HepG2 (cell line): ENCODE results near the gene NELFB. TPM values are rescaled to one million over a fixed set of nuclear protein-coding genes. Genes with fewer than 3 reads are reported as not detected.

Experiments
- ARHGAP35 ChIP-seq: sonication (generic); formaldehyde crosslinking; IDR thresholded peaks from 2 replicates; pipeline ENCODE4 v1.9.0; 2022; ENCODE audit warnings: mild to moderate bottlenecking, inconsistent platforms, moderate library complexity, missing genetic modification reagents, borderline replicate concordance
- ARNT ChIP-seq: fragments of 450-650 bp; IDR thresholded peaks from 2 replicates; pipeline ENCODE4 v1.6.1; 2017
- ATAD3A ChIP-seq: sonication (generic); formaldehyde crosslinking; IDR thresholded peaks from 2 replicates; pipeline ENCODE4 v1.4.0; 2020; ENCODE audit warnings: missing genetic modification reagents
- BCL3 ChIP-seq: sonication (generic); formaldehyde crosslinking; IDR thresholded peaks from 2 replicates; pipeline ENCODE4 v1.5.1; 2020; ENCODE audit warnings: mild to moderate bottlenecking, missing genetic modification reagents, moderate library complexity
- EED ChIP-seq: sonication (generic); formaldehyde crosslinking; IDR thresholded peaks from 2 replicates; pipeline ENCODE4 v1.5.0; 2020; ENCODE audit warnings: mild to moderate bottlenecking, missing genetic modification reagents
- FOSL1 ChIP-seq: sonication (generic); formaldehyde crosslinking; IDR thresholded peaks from 2 replicates; pipeline ENCODE4 v1.9.0; 2021; ENCODE audit warnings: missing genetic modification reagents, borderline replicate concordance
- KLF9 ChIP-seq: IDR thresholded peaks from 2 replicates; pipeline ENCODE4 v1.6.1; 2016; ENCODE audit warnings: low read depth
- MAX ChIP-seq: IDR thresholded peaks from 2 replicates; pipeline ENCODE4 v1.6.1; 2012; ENCODE audit warnings: inconsistent platforms
- MEIS1 ChIP-seq: sonication (generic); formaldehyde crosslinking; IDR thresholded peaks from 2 replicates; pipeline ENCODE4 v1.9.0; 2021; ENCODE audit warnings: mild to moderate bottlenecking, missing genetic modification reagents, moderate library complexity, borderline replicate concordance
- MIER2 ChIP-seq: IDR thresholded peaks from 2 replicates; pipeline ENCODE4 v1.6.1; 2016; ENCODE audit warnings: missing biosample characterization, missing genetic modification reagents
- MTF2 ChIP-seq: sonication (generic); formaldehyde crosslinking; IDR thresholded peaks from 2 replicates; pipeline ENCODE4 v1.5.0; 2020; ENCODE audit warnings: missing genetic modification reagents, borderline replicate concordance
- NKX3-1 ChIP-seq: sonication (generic); formaldehyde crosslinking; IDR thresholded peaks from 2 replicates; pipeline ENCODE4 v1.5.0; 2020; ENCODE audit warnings: missing genetic modification reagents
- NPAS2 ChIP-seq: sonication (generic); formaldehyde crosslinking; IDR thresholded peaks from 2 replicates; pipeline ENCODE4 v1.8.0; 2022; ENCODE audit warnings: mild to moderate bottlenecking, missing genetic modification reagents, borderline replicate concordance
- PAX8 ChIP-seq: sonication (generic); formaldehyde crosslinking; IDR thresholded peaks from 2 replicates; pipeline ENCODE4 v1.8.0; 2022; ENCODE audit warnings: mild to moderate bottlenecking, missing genetic modification reagents, borderline replicate concordance
- POGZ ChIP-seq: sonication (generic); formaldehyde crosslinking; IDR thresholded peaks from 2 replicates; pipeline ENCODE4 v1.4.0; 2020; ENCODE audit warnings: mild to moderate bottlenecking, missing genetic modification reagents
- SKI ChIP-seq: fragments of 450-650 bp; IDR thresholded peaks from one replicate; pipeline ENCODE4 v1.6.1; 2018; ENCODE audit warnings: mild to moderate bottlenecking; ENCODE audit not compliant: partially characterized antibody
- THAP9 ChIP-seq: sonication (generic); formaldehyde crosslinking; IDR thresholded peaks from 2 replicates; pipeline ENCODE4; 2020; ENCODE audit warnings: missing genetic modification reagents, mild to moderate bottlenecking, borderline replicate concordance
- ZBTB26 ChIP-seq: IDR thresholded peaks from 2 replicates; pipeline ENCODE4 v1.6.1; 2016; ENCODE audit warnings: missing compliant biosample characterization, missing genetic modification reagents, borderline replicate concordance
- ZBTB37 ChIP-seq: sonication (generic); formaldehyde crosslinking; IDR thresholded peaks from 2 replicates; pipeline ENCODE4 v1.4.0; 2020; ENCODE audit warnings: mild to moderate bottlenecking, missing genetic modification reagents
- ZFP90 ChIP-seq: sonication (generic); formaldehyde crosslinking; IDR thresholded peaks from 2 replicates; pipeline ENCODE4 v1.8.0; 2022; ENCODE audit warnings: missing genetic modification reagents, mild to moderate bottlenecking, inconsistent platforms, borderline replicate concordance
- ZNF552 ChIP-seq: sonication (generic); formaldehyde crosslinking; IDR thresholded peaks from 2 replicates; pipeline ENCODE4 v1.9.0; 2022; ENCODE audit warnings: missing genetic modification reagents, mild to moderate bottlenecking, borderline replicate concordance
- ZNF782 ChIP-seq: sonication (generic); formaldehyde crosslinking; IDR thresholded peaks from 2 replicates; pipeline ENCODE4 v1.4.0; 2020; ENCODE audit warnings: missing genetic modification reagents, mild to moderate bottlenecking, borderline replicate concordance
- ZSCAN25 ChIP-seq: sonication (generic); formaldehyde crosslinking; IDR thresholded peaks from 2 replicates; pipeline ENCODE4 v1.8.0; 2022; ENCODE audit warnings: mild to moderate bottlenecking, missing genetic modification reagents
- polyA plus RNA-seq, 8 experiments: library from polyadenylated mRNA; depleted of rRNA in 3 of 8; stranded (reverse) in 7 of 8; unstranded in 1 of 8; fragments of >200 nt; fragmentation: Illumina TruSeq in 4 of 8; extraction: Trizol in 4 of 8; gene quantifications; 2 replicates each; pipeline versions ENCODE4 v1.2.1 to v1.2.3, GENCODE V29; 2011 to 2016; ENCODE audit warnings: low read depth in 4 of 8, missing spikeins in 1 of 8, mixed read lengths in 1 of 8; ENCODE audit not compliant: insufficient read depth in 1 of 8
- total RNA-seq, 5 experiments: library from RNA; depleted of rRNA; stranded (reverse); fragments of >200 nt; fragmentation: Illumina TruSeq; extraction: Trizol; gene quantifications; 2 replicates each; pipeline ENCODE4 v1.2.3, GENCODE V29; 2016; ENCODE audit warnings: low read depth in 1 of 5

NELFB gene
- total and polyA plus RNA-seq, 2 of the 13 experiments (the other 11 are each of a cell fraction or from before 2014, with no cell fraction given): 26.5 to 45.8 TPM

- TF ChIP-seq ARHGAP35 (CRISPR knock-in tag) (no peak), ZNF782 (0 out of 2 replicates have a peak, but pooled peaks have one; percentile 34), MEIS1 (CRISPR knock-in tag) (no peak), ARNT (no peak), KLF9 (CRISPR knock-in tag) (no peak), SKI (peak; percentile 13), BCL3 (CRISPR knock-in tag) (0 out of 2 replicates have a peak, but pooled peaks have one; percentile 26), MTF2 (CRISPR knock-in tag) (no peak), NPAS2 (CRISPR knock-in tag) (no peak), NKX3-1 (CRISPR knock-in tag) (peak; percentile 43; the same call in 1 of the 2 replicates), ZSCAN25 (CRISPR knock-in tag) (no peak), ZNF552 (CRISPR knock-in tag) (peak; percentile 39; the same call in 1 of the 2 replicates), ATAD3A (CRISPR knock-in tag) (no peak), PAX8 (CRISPR knock-in tag) (no peak), EED (CRISPR knock-in tag) (peak; percentile 36; the same call in 1 of the 2 replicates), ZBTB26 (CRISPR knock-in tag) (no peak), MAX (peak; percentile 66), THAP9 (CRISPR knock-in tag) (no peak), MIER2 (CRISPR knock-in tag) (no peak), ZFP90 (no peak), POGZ (CRISPR knock-in tag) (no peak), ZBTB37 (CRISPR knock-in tag) (no peak), FOSL1 (CRISPR knock-in tag) (no peak)
These were observed 46.2 kb downstream of the NELFB start (continued) for GRCh38 chr9:137301081-137301947.
